Adrenal gland (tissue), 5 donors: ENCODE measurements around the gene MYADML2.

Source experiments
- CTCF ChIP-seq, 6 experiments: fragments of 450-650 bp in 4 of 6; fragments of 200-600 bp in 2 of 6; sonication (generic) in 1 of 6; IDR thresholded peaks; 1 replicate in 5 of 6; 2 replicates in 1 of 6; pipeline versions ENCODE4 v1.5.1 to v1.8.0; 2016 to 2021; ENCODE audit warnings: antibody characterized with exemption in 6 of 6, mild to moderate bottlenecking in 2 of 6, moderate library complexity in 1 of 6
- POLR2A ChIP-seq, 2 donors: fragments of 450-650 bp; IDR thresholded peaks; one replicate each; pipeline ENCODE4 v1.6.1; 2017; ENCODE audit warnings: antibody characterized with exemption in 2 of 2, mild to moderate bottlenecking in 2 of 2, moderate library complexity in 1 of 2
- donor health status: DM: no; HTN: no; CAD: no.

GRCh38 chr17:81931189-81931556, 15.9 kb downstream of the MYADML2 start:
- TF ChIP-seq CTCF (IDR thresholded peaks at IDR 0.05) (no peak), POLR2A (IDR thresholded peaks at IDR 0.05) (no peak)
